ENCODE measurements around the gene PPP1R14B.

The PPP1R14B gene

DNA sequence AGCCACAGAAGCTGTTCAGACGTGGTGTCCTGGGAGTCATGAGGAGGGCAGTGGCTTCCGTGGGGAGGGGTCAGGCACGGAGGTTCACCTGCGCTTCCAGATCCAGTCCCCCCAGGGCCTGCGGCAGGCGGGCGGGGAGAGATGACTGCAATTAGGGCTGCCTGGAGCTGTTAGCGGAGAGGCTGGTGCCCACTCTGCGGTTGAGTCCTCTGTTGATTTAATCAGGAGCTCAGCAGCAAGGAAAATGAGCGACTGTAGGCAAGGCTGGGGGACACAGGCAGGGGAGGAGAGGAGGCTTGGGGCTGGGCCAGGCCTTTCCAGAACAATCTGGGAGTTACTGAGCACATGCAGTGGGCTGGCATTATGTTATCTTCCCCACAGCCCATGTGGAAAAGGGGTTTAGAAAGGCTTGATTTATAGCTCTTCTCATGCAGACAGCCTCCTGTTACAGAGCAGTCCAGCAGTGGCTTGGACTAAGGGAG is 17.7 kb upstream of the PPP1R14B start:
- Histone ChIP-seq H3K36me3 (replicated peaks; ENCODE audit: insufficient read depth, low read length) (no peaks in the 10 kb centered on the region), H3K9ac (ENCODE audit: low read length) (no peak overlapping the region), H3K4me1 (ENCODE audit: low read length) (no peaks in the 10 kb centered on the region), H3K27me3 (replicated peaks; ENCODE audit: insufficient read depth, low read length) (no peaks in the 10 kb centered on the region), H2AFZ (ENCODE audit: low read length) (no peak overlapping the region), H3K9me2 (replicated peaks; ENCODE audit: insufficient read depth, low read length) (no peaks in the 10 kb centered on the region), H4K20me1 (ENCODE audit: insufficient read depth, low read length) (no peaks in the 10 kb centered on the region), H3K4me3 (ENCODE audit: low read length) (no peak overlapping the region), H3K4me2 (ENCODE audit: low read depth, low read length) (no peak overlapping the region), H3K79me2 (ENCODE audit: low read length) (no peaks in the 10 kb centered on the region; the same call in 1 of the 2 replicates), H3F3A (ENCODE audit: insufficient read depth, low read length) (0 out of 2 replicates have a peak, but pooled peaks cover 8% of the 10 kb centered on the region), H3K9me3 (replicated peaks; ENCODE audit: insufficient read depth, low read length) (no peaks in the 10 kb centered on the region), H3K27ac (ENCODE audit: low read length) (no peak overlapping the region)
- no peak for TF ChIP-seq EZH2 (optimal IDR thresholded peaks at IDR 0.05; ENCODE audit: low read depth, low read length)
- TF ChIP-seq EZH2phosphoT487 (IDR thresholded peaks at IDR 0.05; ENCODE audit: low read length) = no peak
- no peak for TF ChIP-seq CTCF (IDR thresholded peaks at IDR 0.05; ENCODE audit: low read length)
- no peak for DNase-seq

- Histone ChIP-seq H3K4me1 (ENCODE audit: low read length) (no peaks in the 10 kb centered on the region), H3K9me2 (replicated peaks; ENCODE audit: insufficient read depth, low read length) (no peaks in the 10 kb centered on the region), H3K9ac (ENCODE audit: low read length) (no peak overlapping the region), H3K27ac (ENCODE audit: low read length) (no peak overlapping the region), H3K4me2 (ENCODE audit: low read depth, low read length) (no peak overlapping the region), H2AFZ (ENCODE audit: low read length) (no peak overlapping the region), H3K4me3 (ENCODE audit: low read length) (no peak overlapping the region), H3F3A (ENCODE audit: insufficient read depth, low read length) (0 out of 2 replicates have a peak, but pooled peaks cover 4% of the 10 kb centered on the region), H3K9me3 (replicated peaks; ENCODE audit: insufficient read depth, low read length) (no peaks in the 10 kb centered on the region), H3K27me3 (replicated peaks; ENCODE audit: insufficient read depth, low read length) (no peaks in the 10 kb centered on the region), H3K79me2 (ENCODE audit: low read length) (no peaks in the 10 kb centered on the region; the same call in 1 of the 2 replicates), H3K36me3 (replicated peaks; ENCODE audit: insufficient read depth, low read length) (no peaks in the 10 kb centered on the region), H4K20me1 (ENCODE audit: insufficient read depth, low read length) (no peaks in the 10 kb centered on the region)
- TF ChIP-seq EZH2 (optimal IDR thresholded peaks at IDR 0.05; ENCODE audit: low read depth, low read length) (no peak), CTCF (IDR thresholded peaks at IDR 0.05; ENCODE audit: low read length) (no peak), EZH2phosphoT487 (IDR thresholded peaks at IDR 0.05; ENCODE audit: low read length) (no peak)
- no peak for DNase-seq
These were observed 17.2 kb upstream of the PPP1R14B start for GRCh38 chr11:64263947-64264317.

DNA sequence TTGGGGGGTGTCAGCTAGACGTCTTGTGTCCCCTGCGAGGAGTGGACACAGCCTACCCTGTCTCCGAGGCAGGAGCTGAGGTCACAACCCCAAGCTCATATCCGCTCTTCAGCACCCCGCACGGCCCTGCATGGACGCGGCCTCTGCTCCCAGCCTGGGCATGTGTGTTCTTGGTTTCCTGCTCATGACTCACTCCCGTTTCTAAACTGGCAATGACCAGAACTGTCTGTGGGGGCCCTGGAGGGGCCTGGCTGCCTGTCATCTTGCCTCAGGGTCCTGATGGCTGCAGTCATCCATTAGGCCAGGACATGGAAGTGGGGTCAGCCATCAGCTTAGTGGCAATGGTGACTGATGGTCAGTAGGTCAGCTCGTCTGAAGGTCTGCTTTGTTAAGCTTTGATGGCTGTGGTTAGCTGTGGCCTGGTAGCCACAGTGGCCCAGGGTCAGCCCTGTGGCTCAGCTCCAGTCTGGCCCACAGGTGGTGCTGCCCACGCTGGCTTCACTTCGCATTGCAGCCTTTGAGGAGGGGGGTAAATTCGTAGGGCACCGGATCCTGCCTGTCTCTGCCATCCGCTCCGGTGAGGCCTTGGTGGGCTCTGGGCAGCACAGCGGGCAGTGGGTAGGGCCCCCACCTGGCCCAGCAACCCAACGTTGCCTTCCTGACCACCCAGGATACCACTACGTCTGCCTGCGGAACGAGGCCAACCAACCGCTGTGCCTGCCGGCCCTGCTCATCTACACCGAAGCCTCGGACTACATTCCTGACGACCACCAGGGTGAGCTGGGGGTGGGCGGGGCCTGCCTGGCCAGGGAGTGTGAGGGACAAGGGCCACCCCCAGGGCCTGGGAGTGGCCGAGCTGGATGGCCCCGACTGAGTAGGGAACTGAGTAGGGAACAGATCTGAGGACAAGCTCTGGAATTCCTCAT is 16.5 kb upstream of the PPP1R14B start:
- no peaks in the 10 kb centered on the region for H4K20me1 ChIP-seq (ENCODE audit: insufficient read depth, low read length)
- H3K4me3 ChIP-seq (ENCODE audit: low read length) = no peak overlapping the region
- no peaks in the 10 kb centered on the region for H3K9me3 ChIP-seq (replicated peaks; ENCODE audit: insufficient read depth, low read length)
- H3F3A ChIP-seq (ENCODE audit: insufficient read depth, low read length) = no peaks in the 10 kb centered on the region
- H3K9ac ChIP-seq (ENCODE audit: low read length) = no peak overlapping the region
- no peaks in the 10 kb centered on the region for H3K9me2 ChIP-seq (replicated peaks; ENCODE audit: insufficient read depth, low read length)
- no peaks in the 10 kb centered on the region; the same call in 1 of the 2 replicates for H3K79me2 ChIP-seq (ENCODE audit: low read length)
- no peaks in the 10 kb centered on the region for H3K27me3 ChIP-seq (replicated peaks; ENCODE audit: insufficient read depth, low read length)
- no peak for DNase-seq
- H3K27ac ChIP-seq (ENCODE audit: low read length) = no peak overlapping the region
- TF ChIP-seq EZH2 (optimal IDR thresholded peaks at IDR 0.05; ENCODE audit: low read depth, low read length) = no peak
- no peak overlapping the region for H2AFZ ChIP-seq (ENCODE audit: low read length)
- H3K4me2 ChIP-seq (ENCODE audit: low read depth, low read length) = no peak overlapping the region
- H3K4me1 ChIP-seq (ENCODE audit: low read length) = no peaks in the 10 kb centered on the region
- no peaks in the 10 kb centered on the region for H3K36me3 ChIP-seq (replicated peaks; ENCODE audit: insufficient read depth, low read length)

All from MM.1S (cell line).